ENCODE results near the gene TMEM178A. TPM values are rescaled to one million over a fixed set of nuclear protein-coding genes. Genes with fewer than 3 reads are reported as not detected.

The TMEM178A gene
- total and polyA plus RNA-seq, 2 of the 8 experiments (the other 6 are each of a cell fraction or from before 2014, with no cell fraction given), result 11.2 to 14.9 TPM

- TF ChIP-seq CHD7 (IDR thresholded peaks at IDR 0.05; ENCODE audit: insufficient replicate concordance, low read length), result no peak
- no peak for TF ChIP-seq SRF (IDR thresholded peaks at IDR 0.05; ENCODE audit: low read depth, low read length)
- TF ChIP-seq CEBPB (IDR thresholded peaks at IDR 0.05; ENCODE audit: low read depth, low read length), result no peak
- TF ChIP-seq ATF3 (IDR thresholded peaks at IDR 0.05; ENCODE audit: insufficient read depth, low read depth, low read length), result no peak
- TF ChIP-seq POLR2AphosphoS5 (IDR thresholded peaks at IDR 0.05; ENCODE audit: low read depth, low read length), result no peak
- TF ChIP-seq USF2 (IDR thresholded peaks at IDR 0.05; ENCODE audit: low read length), result no peak
- TF ChIP-seq POLR2A (IDR thresholded peaks at IDR 0.05; ENCODE audit: control extremely low read depth in 1 of 2, low read depth in 2 of 2, low read length in 2 of 2), result no peak
- TF ChIP-seq RFX5 (IDR thresholded peaks at IDR 0.05; ENCODE audit: borderline replicate concordance, low read depth, low read length), result no peak
Observed at GRCh38 chr2:39735648-39736047, 69.9 kb downstream of the TMEM178A start (continued).

Data from H1 (cell line).